SK-N-SH treated with all-trans-retinoic acid at 6 μM for 48 hours (cell line): ENCODE results near the gene TNIK.

Experiments
- ATAC-seq: fragments of 200-7000 bp; cut with Tn5 transposase; 3 replicates; pipeline ENCODE4 v1.9.1; 2020; ENCODE audit warnings: mild to moderate bottlenecking, moderate library complexity
- ARNTL ChIP-seq: fragments of 450-650 bp; formaldehyde crosslinking; IDR thresholded peaks from 2 replicates; pipeline ENCODE4 v1.5.0; 2020; ENCODE audit warnings: low read depth, mild to moderate bottlenecking, moderate library complexity, borderline replicate concordance
- BACH2 ChIP-seq: fragments of 250-450 bp; sonication (Bioruptor Pico); IDR thresholded peaks from 2 replicates; pipeline ENCODE4 v1.9.0; 2021; ENCODE audit warnings: mild to moderate bottlenecking, borderline replicate concordance
- CREB5 ChIP-seq: fragments of 250-450 bp; sonication (Bioruptor Pico); IDR thresholded peaks from 2 replicates; pipeline ENCODE4 v1.5.1; 2020; ENCODE audit warnings: low read depth, mild to moderate bottlenecking, moderate library complexity
- CSDC2 ChIP-seq: fragments of 250-450 bp; sonication (Bioruptor Pico); IDR thresholded peaks from 2 replicates; pipeline ENCODE4 v1.5.0; 2020; ENCODE audit warnings: mild to moderate bottlenecking, moderate library complexity
- CSRNP3 ChIP-seq: fragments of 250-450 bp; sonication (Bioruptor Pico); IDR thresholded peaks from 2 replicates; pipeline ENCODE4 v1.5.1; 2021; ENCODE audit warnings: mild to moderate bottlenecking, moderate library complexity
- ESRRG ChIP-seq: fragments of 250-450 bp; sonication (Bioruptor Pico); IDR thresholded peaks from 2 replicates; pipeline ENCODE4 v1.6.1; 2021; ENCODE audit warnings: mild to moderate bottlenecking
- GLIS3 ChIP-seq: fragments of 250-450 bp; sonication (Bioruptor Pico); IDR thresholded peaks from 2 replicates; pipeline ENCODE4 v1.5.0; 2020; ENCODE audit warnings: mild to moderate bottlenecking, moderate library complexity
- ISL1 ChIP-seq: fragments of 250-450 bp; sonication (Bioruptor Pico); IDR thresholded peaks from 2 replicates; pipeline ENCODE4 v2.1.2; 2022; ENCODE audit warnings: mild to moderate bottlenecking, moderate library complexity
- OSR1 ChIP-seq: fragments of 250-450 bp; sonication (Bioruptor Pico); IDR thresholded peaks from 2 replicates; pipeline ENCODE4 v1.8.0; 2022; ENCODE audit warnings: moderate library complexity, mild to moderate bottlenecking, inconsistent platforms
- PATZ1 ChIP-seq: fragments of 250-450 bp; sonication (Bioruptor Pico); IDR thresholded peaks from 2 replicates; pipeline ENCODE4 v1.8.0; 2020; ENCODE audit warnings: mild to moderate bottlenecking, moderate library complexity, borderline replicate concordance
- PPARA ChIP-seq: fragments of 250-450 bp; sonication (Bioruptor Pico); IDR thresholded peaks from 2 replicates; pipeline ENCODE4 v1.5.0; 2020; ENCODE audit warnings: mild to moderate bottlenecking, borderline replicate concordance
- RARB ChIP-seq: fragments of 250-450 bp; sonication (Bioruptor Pico); IDR thresholded peaks from 2 replicates; pipeline ENCODE4 v1.8.0; 2021; ENCODE audit warnings: mild to moderate bottlenecking, moderate library complexity
- SNAI2 ChIP-seq: fragments of 250-450 bp; sonication (Bioruptor Pico); IDR thresholded peaks from 2 replicates; pipeline ENCODE4 v1.5.0; 2020; ENCODE audit warnings: mild to moderate bottlenecking, moderate library complexity
- TCF4 ChIP-seq: fragments of 250-450 bp; sonication (Bioruptor Pico); IDR thresholded peaks from 2 replicates; pipeline ENCODE4 v1.8.0; 2021; ENCODE audit warnings: mild to moderate bottlenecking, moderate library complexity, borderline replicate concordance
- TOX ChIP-seq: fragments of 250-450 bp; sonication (Bioruptor Pico); IDR thresholded peaks from 2 replicates; pipeline ENCODE4 v1.8.0; 2021; ENCODE audit warnings: mild to moderate bottlenecking, moderate library complexity, borderline replicate concordance
- TSHZ2 ChIP-seq: fragments of 250-450 bp; sonication (Bioruptor Pico); IDR thresholded peaks from 2 replicates; pipeline ENCODE4 v1.5.0; 2020; ENCODE audit warnings: mild to moderate bottlenecking, moderate library complexity
- ZC3H10 ChIP-seq: fragments of 250-450 bp; sonication (Bioruptor Pico); IDR thresholded peaks from 2 replicates; pipeline ENCODE4 v1.5.1; 2021; ENCODE audit warnings: mild to moderate bottlenecking, moderate library complexity
- ZFP3 ChIP-seq: fragments of 250-450 bp; sonication (Bioruptor Pico); IDR thresholded peaks from 2 replicates; pipeline ENCODE4 v1.5.0; 2020; ENCODE audit warnings: mild to moderate bottlenecking, moderate library complexity
- ZFP30 ChIP-seq: fragments of 450-650 bp; formaldehyde crosslinking; IDR thresholded peaks from 2 replicates; pipeline ENCODE4 v1.5.0; 2022; ENCODE audit warnings: mild to moderate bottlenecking, moderate library complexity
- ZNF565 ChIP-seq: fragments of 450-650 bp; formaldehyde crosslinking; conservative IDR thresholded peaks from 2 replicates; pipeline ENCODE4 v1.5.0; 2020; ENCODE audit warnings: low read depth, mild to moderate bottlenecking, moderate library complexity
- ZNF70 ChIP-seq: fragments of 450-650 bp; formaldehyde crosslinking; IDR thresholded peaks from 2 replicates; pipeline ENCODE4 v1.5.0; 2020; ENCODE audit warnings: mild to moderate bottlenecking, moderate library complexity
- ZNF8 ChIP-seq: fragments of 450-650 bp; formaldehyde crosslinking; IDR thresholded peaks from 2 replicates; pipeline ENCODE4 v1.5.0; 2020; ENCODE audit warnings: mild to moderate bottlenecking, moderate library complexity

Gene TNIK

GRCh38 chr3:171451915-171452314, 8.3 kb downstream of the TNIK start:
- no peak for ATAC-seq

GRCh38 chr3:171447579-171447891, 12.7 kb downstream of the TNIK start:
- peak; percentile 33; the same call in 2 of the 3 replicates for ATAC-seq

More at GRCh38 chr3:171451915-171452314, 8.3 kb downstream of the TNIK start:
- TF ChIP-seq TCF4 (CRISPR knock-in tag) (no peak), CSDC2 (CRISPR knock-in tag) (no peak), CSRNP3 (no peak), BACH2 (CRISPR knock-in tag) (no peak)

DNA sequence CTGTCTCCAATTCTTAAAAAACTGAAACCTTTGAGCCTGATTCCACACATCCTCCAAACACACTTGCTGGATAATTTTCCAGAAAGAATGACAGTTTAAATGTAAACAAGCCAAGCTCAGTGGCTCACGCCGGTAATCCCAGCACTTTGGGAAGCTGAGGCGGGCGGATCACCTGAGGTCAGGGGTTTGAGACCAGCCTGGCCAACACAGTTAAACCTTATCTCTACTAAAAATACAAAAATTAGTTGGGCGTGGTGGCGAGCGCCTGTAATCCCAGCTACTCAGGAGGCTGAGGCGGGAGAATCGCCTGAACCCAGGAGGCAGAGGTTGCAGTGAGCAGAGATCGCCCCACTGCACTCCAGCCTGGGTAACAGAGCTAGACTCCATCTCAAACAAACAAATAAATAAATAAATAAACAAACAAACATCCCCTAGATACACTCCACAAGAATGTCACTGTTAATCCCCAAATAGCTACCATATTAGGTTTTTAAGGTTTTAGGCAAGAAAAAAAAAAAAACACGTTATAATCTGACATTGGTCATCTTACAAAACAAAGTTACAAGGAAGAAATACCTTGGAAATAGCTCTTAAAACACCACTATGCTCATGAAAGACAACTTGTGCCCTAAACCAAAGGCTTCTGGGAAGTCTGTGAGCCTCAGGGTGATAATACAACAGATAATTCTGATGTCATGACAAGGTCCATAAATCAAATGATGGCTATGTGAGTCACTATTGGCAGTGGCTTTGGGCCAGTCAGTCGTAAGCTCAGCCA, 13.2 kb downstream of the TNIK start:
- no peak for TF ChIP-seq GLIS3 (CRISPR knock-in tag)
- TF ChIP-seq ARNTL, result no peak
- no peak for TF ChIP-seq ESRRG (CRISPR knock-in tag)
- TF ChIP-seq RARB (CRISPR knock-in tag), result peak; percentile 62; the same call in 1 of the 2 replicates
- no peak for TF ChIP-seq ZNF70 (CRISPR knock-in tag)
- TF ChIP-seq CSDC2 (CRISPR knock-in tag), result no peak
- TF ChIP-seq ZNF565 (CRISPR knock-in tag), result no peak
- TF ChIP-seq ZC3H10 (CRISPR knock-in tag), result peak; percentile 73; the same call in 1 of the 2 replicates
- TF ChIP-seq BACH2 (CRISPR knock-in tag), result no peak
- peak; percentile 14; the same call in 1 of the 2 replicates for TF ChIP-seq TOX
- no peak for TF ChIP-seq SNAI2
- TF ChIP-seq PATZ1, result no peak
- no peak for TF ChIP-seq ZFP30 (CRISPR knock-in tag)
- TF ChIP-seq ZFP3, result no peak
- TF ChIP-seq PPARA (CRISPR knock-in tag), result no peak
- no peak for TF ChIP-seq ZNF8 (CRISPR knock-in tag)
- peak; percentile 77 for TF ChIP-seq ISL1 (CRISPR knock-in tag)
- no peak for TF ChIP-seq TCF4 (CRISPR knock-in tag)
- TF ChIP-seq CREB5, result no peak
- TF ChIP-seq TSHZ2 (CRISPR knock-in tag), result no peak
- no peak for TF ChIP-seq CSRNP3
- TF ChIP-seq OSR1 (CRISPR knock-in tag), result no peak
- ATAC-seq, result peak; percentile 70
